ENCODE results near the gene FCGBP. TPM values are rescaled to one million over a fixed set of nuclear protein-coding genes. Genes with fewer than 3 reads are reported as not detected.

FCGBP gene
- under 0.01 TPM in 1 of 2 replicates, not detected in the other for total RNA-seq

GRCh38 chr19:39934584-39935363 lies at the start of gene FCGBP:
FCGBP (minus strand) TSS chr19:39934634.

GRCh38 chr19:39970675-39971379 lies 36.4 kb upstream of the FCGBP start, which contains the start of gene PSMC4:
PSMC4 (plus strand) TSS chr19:39971165; CDS start chr19:39971203, 38 bp downstream.

Other genes with a start within 250 kb of the FCGBP start
- not detected in 2 replicates for gene LGALS14, start 230.2 kb downstream of the FCGBP start, total RNA-seq
- not detected in 2 replicates for gene CLC, start 196.6 kb downstream of the FCGBP start, total RNA-seq
- not detected in 2 replicates for gene LEUTX, start 155.8 kb downstream of the FCGBP start, total RNA-seq
- 6.2 and 9.4 TPM in 2 replicates for gene DYRK1B, start 100.5 kb downstream of the FCGBP start, total RNA-seq
- 124 and 255 TPM in 2 replicates for gene FBL, start 88.3 kb downstream of the FCGBP start, total RNA-seq
- gene PSMC4, start 36.5 kb upstream of the FCGBP start, total RNA-seq: 102 and 157 TPM in 2 replicates
- 0.68 and 0.78 TPM in 2 replicates for gene ZNF546, start 62.4 kb upstream of the FCGBP start, total RNA-seq
- 2.2 and 2.8 TPM in 2 replicates for gene ZNF780B, start 121.6 kb upstream of the FCGBP start, total RNA-seq
- gene ZNF780A, start 156.3 kb upstream of the FCGBP start, total RNA-seq: 5.7 and 13.5 TPM in 2 replicates

Data from hair follicular keratinocyte (primary cell).